Effector memory CD4-positive, alpha-beta T cell (primary cell): ENCODE results near the gene ADAMTS18.

ENCODE experiments used
- DNase-seq, 3 donors: peaks; one replicate each; pipeline ENCODE4 v3.0.0-alpha.2; 2020
- H3K27ac ChIP-seq: 2 replicates; pipeline ENCODE4 v1.7.0; 2013; ENCODE audit warnings: mild to moderate bottlenecking, low read length, moderate library complexity; ENCODE audit not compliant: insufficient read depth, poor library complexity, severe bottlenecking
- H3K27me3 ChIP-seq: replicated peaks from 2 replicates; pipeline ENCODE4 v1.7.0; 2013; ENCODE audit warnings: mild to moderate bottlenecking, low read length; ENCODE audit not compliant: insufficient read depth, control insufficient read depth, poor library complexity, severe bottlenecking
- H3K36me3 ChIP-seq: 2 replicates; pipeline ENCODE4 v1.7.0; 2013; ENCODE audit warnings: mild to moderate bottlenecking, low read length, moderate library complexity; ENCODE audit not compliant: control insufficient read depth, insufficient read depth
- H3K4me1 ChIP-seq: 2 replicates; pipeline ENCODE4 v1.7.0; 2013; ENCODE audit warnings: low read length, mild to moderate bottlenecking; ENCODE audit not compliant: control insufficient read depth, insufficient read depth, poor library complexity, severe bottlenecking
- H3K4me3 ChIP-seq: 2 replicates; pipeline ENCODE4 v1.7.0; 2013; ENCODE audit warnings: low read length, low read depth, mild to moderate bottlenecking; ENCODE audit not compliant: insufficient read depth, poor library complexity, severe bottlenecking
- H3K9me3 ChIP-seq: 2 replicates; pipeline ENCODE4 v1.7.0; 2013; ENCODE audit warnings: mild to moderate bottlenecking, low read length, moderate library complexity; ENCODE audit not compliant: control insufficient read depth

Gene ADAMTS18

DNA sequence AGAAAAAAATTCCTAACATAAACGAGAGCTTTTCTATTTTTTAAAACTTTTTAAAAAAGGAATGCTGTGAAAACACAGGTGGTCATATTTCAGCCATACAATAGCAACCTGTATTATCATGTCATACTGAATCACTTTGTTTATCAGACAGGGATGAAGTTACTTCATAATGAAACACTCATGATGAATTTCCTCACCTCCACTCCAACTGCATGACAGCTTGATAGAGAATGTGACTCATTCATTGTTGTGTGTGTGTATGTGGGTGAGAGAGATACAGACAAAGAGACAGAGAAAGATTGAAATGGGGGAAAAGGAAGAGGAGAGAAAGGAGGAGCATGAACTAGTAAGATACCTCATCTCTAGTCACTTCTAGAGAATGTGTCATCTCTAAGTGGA is 126.7 kb downstream of the ADAMTS18 start:
- H3K36me3 ChIP-seq, result no peaks in the 10 kb centered on the region
- DNase-seq, result no peak
- H3K27ac ChIP-seq, result no peak overlapping the region

DNA sequence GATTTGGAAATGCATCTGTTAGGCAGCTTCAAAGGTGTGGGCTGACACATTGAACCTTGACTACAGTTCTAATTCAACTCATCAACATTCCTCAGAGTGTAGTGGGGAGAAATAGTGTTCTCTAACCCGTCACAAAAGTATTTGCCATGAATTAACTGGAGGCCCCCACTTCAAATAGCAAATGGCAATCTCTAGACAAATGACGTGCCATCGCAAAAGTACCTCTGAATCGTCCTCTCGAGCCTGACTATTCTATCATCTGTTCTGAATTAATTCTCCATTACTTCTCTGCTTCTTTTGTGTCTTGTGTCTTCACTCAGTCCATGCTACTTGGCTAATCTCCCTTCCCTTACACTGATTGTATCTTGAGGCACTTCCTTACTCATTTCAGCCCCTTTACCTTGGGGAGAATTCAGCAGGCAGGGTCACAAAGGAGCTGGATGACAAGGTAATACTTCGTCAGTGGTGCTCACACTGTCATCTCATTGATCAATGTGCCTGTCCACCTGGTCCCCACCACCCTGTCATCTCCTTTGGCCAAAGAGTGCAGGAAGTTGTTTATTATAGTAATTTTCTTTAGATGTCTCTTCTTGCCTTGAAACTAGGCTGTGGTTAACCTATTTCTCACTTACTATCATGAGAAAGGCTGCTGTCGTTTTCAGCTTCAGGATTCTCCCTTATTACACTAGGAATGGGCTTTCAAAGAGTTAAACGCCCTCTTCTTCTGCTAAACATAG is 127.2 kb downstream of the ADAMTS18 start:
- DNase-seq, result no peak
- Histone ChIP-seq H3K9me3 (no peaks in the 10 kb centered on the region), H3K27ac (no peak overlapping the region), H3K36me3 (no peaks in the 10 kb centered on the region), H3K4me1 (no peaks in the 10 kb centered on the region), H3K4me3 (no peak overlapping the region), H3K27me3 (no peaks in the 10 kb centered on the region)

More for the DNA sequence above, 126.7 kb downstream of the ADAMTS18 start:
- no peaks in the 10 kb centered on the region for H3K27me3 ChIP-seq
- no peak overlapping the region for H3K4me3 ChIP-seq
- H3K4me1 ChIP-seq, result no peaks in the 10 kb centered on the region
- H3K9me3 ChIP-seq, result no peaks in the 10 kb centered on the region

DNA sequence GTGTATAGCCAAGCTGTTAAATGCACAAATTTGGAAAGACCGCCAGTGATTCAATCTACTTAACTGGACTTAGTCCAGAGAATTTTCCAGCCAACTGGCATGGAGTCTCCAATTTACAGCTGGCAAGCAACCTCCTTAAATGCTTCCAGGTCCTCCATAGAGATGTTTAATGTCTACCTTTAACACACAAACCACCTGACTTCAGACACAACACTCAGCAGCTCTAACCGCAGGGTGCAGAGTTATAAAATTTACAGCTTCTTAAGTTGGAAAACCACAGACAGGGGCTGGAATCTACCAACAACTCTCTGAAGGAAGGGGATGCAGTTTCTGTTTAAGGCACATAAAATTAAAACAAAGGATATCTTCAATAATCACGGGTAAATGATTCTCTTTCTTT is 128.8 kb downstream of the ADAMTS18 start:
- Histone ChIP-seq H3K4me3 (no peak overlapping the region), H3K9me3 (no peaks in the 10 kb centered on the region), H3K27ac (no peak overlapping the region), H3K4me1 (no peaks in the 10 kb centered on the region), H3K36me3 (no peaks in the 10 kb centered on the region), H3K27me3 (no peaks in the 10 kb centered on the region)
- no peak for DNase-seq

DNA sequence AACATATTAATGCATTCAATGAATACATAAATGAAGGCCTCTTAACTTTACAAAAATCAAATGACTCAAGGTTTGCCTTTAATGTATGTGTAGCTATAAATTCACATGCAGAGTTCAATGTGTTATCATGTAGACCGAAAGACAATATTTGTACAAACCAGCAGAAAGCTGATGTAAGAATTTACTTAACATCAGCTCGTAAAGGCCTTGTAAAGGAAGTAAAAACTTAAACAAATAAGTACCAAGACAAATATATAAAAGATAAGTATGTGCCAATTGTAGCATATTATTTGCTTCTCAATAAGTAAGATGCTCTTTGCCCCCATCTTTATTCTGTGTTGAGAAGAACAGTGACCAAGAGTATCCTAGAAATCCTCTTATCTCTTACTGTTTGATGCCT is 130.0 kb downstream of the ADAMTS18 start:
- no peaks in the 10 kb centered on the region for H3K9me3 ChIP-seq
- no peak for DNase-seq
- no peak overlapping the region for H3K27ac ChIP-seq
- H3K27me3 ChIP-seq, result no peaks in the 10 kb centered on the region
- H3K4me1 ChIP-seq, result no peaks in the 10 kb centered on the region
- H3K36me3 ChIP-seq, result no peaks in the 10 kb centered on the region
- H3K4me3 ChIP-seq, result no peak overlapping the region

DNA sequence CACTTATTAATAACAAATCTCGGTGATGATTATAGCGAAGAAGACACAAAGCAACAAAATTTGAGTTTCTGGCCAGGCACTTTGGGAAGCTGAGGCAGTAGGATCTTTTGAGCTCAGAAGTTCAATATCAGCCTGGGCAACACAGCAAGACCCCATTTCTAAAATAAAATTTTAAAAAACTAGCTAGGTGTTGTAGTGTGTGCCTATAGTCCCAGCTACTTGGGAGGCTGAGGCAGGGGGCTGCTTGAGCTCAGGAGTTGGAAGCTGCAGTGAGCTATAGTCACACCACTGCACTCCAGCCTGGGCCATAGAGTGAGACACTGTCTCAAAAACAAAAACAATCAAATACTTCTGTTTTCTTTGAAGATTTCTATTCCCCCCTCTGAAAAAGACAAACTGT is 130.7 kb downstream of the ADAMTS18 start:
- no peak overlapping the region for H3K27ac ChIP-seq
- no peak for DNase-seq
- no peak overlapping the region for H3K4me3 ChIP-seq
- H3K4me1 ChIP-seq, result no peaks in the 10 kb centered on the region
- no peaks in the 10 kb centered on the region for H3K27me3 ChIP-seq
- no peaks in the 10 kb centered on the region for H3K9me3 ChIP-seq
- H3K36me3 ChIP-seq, result no peaks in the 10 kb centered on the region

DNA sequence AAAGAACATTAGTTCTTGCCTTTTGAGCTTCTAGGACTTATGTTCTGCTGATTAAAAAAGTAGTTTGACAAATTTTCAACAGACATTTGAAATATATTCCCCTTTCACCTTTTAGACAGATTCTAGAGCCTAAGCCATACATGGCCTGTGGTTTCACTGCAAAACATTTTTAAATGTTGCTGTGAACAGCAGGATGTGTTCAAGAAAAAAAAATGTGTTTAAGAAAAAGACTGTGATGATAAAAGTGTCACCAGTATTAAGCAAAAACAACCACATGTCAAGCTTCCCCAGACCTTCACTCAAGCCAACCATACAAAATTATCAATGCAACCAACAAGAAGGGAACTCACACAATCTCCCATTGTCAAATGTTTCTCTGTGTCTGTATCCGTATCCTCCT is 132.2 kb downstream of the ADAMTS18 start:
- no peak for DNase-seq
- Histone ChIP-seq H3K4me1 (no peaks in the 10 kb centered on the region), H3K36me3 (no peaks in the 10 kb centered on the region)

DNA sequence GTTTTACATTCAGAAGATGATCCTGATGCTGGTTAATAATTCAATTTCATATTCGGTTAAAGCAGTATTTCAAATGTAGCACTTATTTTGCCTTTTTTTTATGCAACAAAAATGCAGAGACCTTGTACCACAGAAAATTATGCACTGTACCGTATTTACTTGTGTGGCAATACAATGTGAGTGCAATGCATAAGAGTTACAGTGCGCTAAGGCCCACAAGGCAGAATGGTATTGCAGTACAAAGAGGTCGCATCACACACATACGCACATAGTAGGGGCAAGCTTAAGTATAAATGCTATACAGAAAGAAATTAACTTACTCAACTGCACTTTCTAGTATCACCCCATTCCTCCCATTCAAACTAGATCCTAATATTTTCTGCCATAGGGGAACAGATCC is 132.6 kb downstream of the ADAMTS18 start:
- no peaks in the 10 kb centered on the region for H3K9me3 ChIP-seq
- no peak for DNase-seq

More for the DNA sequence above, 132.2 kb downstream of the ADAMTS18 start:
- Histone ChIP-seq H3K9me3 (no peaks in the 10 kb centered on the region), H3K27ac (no peak overlapping the region), H3K27me3 (no peaks in the 10 kb centered on the region), H3K4me3 (no peak overlapping the region)

DNA sequence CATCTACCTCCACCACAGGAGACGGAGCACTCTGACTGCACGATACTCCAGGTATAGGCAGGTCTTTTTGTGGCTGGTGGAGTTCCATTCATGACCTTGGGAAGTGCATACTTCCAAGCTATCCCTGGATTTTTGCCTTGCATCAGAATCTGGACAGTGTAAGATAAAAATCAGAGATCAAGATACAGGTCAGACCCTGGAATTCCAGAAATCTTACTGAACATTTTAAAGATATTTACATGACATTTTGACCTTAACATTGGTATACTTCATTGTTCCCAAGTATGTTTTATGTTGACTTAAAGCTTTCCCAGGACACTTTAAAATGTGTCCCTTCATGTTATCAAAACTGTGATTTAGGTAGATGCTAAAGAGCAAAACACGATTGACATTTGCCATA is 134.6 kb downstream of the ADAMTS18 start:
- DNase-seq, result no peak
- H3K4me3 ChIP-seq, result no peak overlapping the region

More for the DNA sequence above, 132.6 kb downstream of the ADAMTS18 start:
- Histone ChIP-seq H3K27ac (no peak overlapping the region), H3K4me1 (no peaks in the 10 kb centered on the region), H3K27me3 (no peaks in the 10 kb centered on the region), H3K4me3 (no peak overlapping the region), H3K36me3 (no peaks in the 10 kb centered on the region)

DNA sequence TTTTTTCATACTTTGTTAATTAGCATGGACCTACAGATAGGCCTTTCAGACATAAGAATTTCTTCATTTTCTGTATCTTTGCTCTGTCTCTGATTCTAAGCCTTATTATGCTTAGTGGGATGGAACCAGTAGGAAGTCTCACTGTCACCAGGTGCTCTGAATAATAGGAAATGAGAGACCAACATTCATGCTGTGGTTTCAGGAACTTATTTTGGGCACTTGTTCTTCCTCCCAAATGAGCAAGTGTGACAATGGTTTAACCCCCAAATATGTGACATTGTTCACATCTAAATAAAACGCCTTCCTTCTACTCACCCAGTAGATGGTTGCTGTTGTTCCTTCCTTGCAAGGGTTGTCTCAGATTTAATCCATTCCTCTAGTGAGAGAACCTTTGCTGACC is 135.4 kb downstream of the ADAMTS18 start:
- H3K4me3 ChIP-seq, result no peak overlapping the region
- no peaks in the 10 kb centered on the region for H3K4me1 ChIP-seq
- no peak for DNase-seq
- no peak overlapping the region for H3K27ac ChIP-seq
- H3K9me3 ChIP-seq, result no peaks in the 10 kb centered on the region
- no peaks in the 10 kb centered on the region for H3K27me3 ChIP-seq
- H3K36me3 ChIP-seq, result no peaks in the 10 kb centered on the region

More for the DNA sequence above, 134.6 kb downstream of the ADAMTS18 start:
- Histone ChIP-seq H3K9me3 (no peaks in the 10 kb centered on the region), H3K36me3 (no peaks in the 10 kb centered on the region), H3K27me3 (no peaks in the 10 kb centered on the region), H3K4me1 (no peaks in the 10 kb centered on the region), H3K27ac (no peak overlapping the region)

DNA sequence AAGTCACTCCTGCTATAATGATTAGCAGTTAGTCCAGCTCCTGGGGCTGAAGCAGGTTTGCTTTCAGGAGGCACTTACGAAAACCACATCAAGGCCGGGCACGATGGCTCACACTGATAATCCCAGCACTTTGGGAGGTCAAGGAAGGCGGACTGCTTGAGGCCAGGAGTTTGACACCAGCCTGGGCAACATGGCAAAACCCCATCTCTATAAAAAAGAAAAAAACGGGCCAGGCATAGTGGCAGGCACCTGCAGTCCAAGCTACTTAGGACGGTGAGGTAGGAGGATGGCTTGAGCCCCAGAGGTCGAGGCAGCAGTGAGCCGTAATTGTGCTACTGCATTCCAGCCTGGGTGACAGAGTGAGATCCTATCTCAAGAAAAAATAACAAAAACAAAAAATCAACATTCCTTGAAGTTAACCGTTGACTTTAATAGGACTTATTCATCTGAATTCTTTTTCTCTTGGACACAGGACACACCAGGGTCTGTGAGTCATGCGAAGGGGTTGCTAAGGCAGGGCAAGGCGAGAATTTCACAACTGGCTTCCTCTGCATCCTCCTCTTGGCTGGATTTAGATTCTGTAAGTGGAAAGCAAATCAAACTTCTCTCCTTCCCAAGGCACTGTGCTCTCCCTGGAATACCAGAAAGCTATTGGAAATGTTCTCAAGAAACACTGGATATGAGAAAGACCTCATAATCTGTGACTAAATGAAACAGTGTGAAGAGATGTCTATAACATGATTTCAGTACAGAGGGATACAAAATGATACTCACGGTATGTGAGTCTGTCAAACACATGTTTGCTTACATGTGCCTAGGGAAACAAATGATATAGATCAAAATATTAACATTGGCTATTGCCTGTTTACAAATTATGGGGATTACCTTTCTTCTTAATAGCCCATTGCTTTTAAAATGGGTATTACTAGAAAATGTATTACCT is 136.1 kb downstream of the ADAMTS18 start:
- H3K27me3 ChIP-seq, result no peaks in the 10 kb centered on the region
- H3K27ac ChIP-seq, result no peak overlapping the region
- no peaks in the 10 kb centered on the region for H3K9me3 ChIP-seq
- H3K36me3 ChIP-seq, result no peaks in the 10 kb centered on the region
- DNase-seq, result no peak
- H3K4me3 ChIP-seq, result no peak overlapping the region
- no peaks in the 10 kb centered on the region for H3K4me1 ChIP-seq
